NT2/D1 (cell line): Measurements from ENCODE around the gene OR9Q1.

ENCODE experiments used
- DNase-seq: peaks from one replicate; pipeline ENCODE4 v3.0.0-alpha.2; 2011; ENCODE audit warnings: low read depth, low spot score
- H3K27me3 ChIP-seq: 2 replicates; pipeline ENCODE4 v1.6.0; 2011; ENCODE audit warnings: mild to moderate bottlenecking; ENCODE audit not compliant: insufficient read length, insufficient read depth
- H3K36me3 ChIP-seq: 2 replicates; pipeline ENCODE4 v1.6.1; 2011; ENCODE audit warnings: mild to moderate bottlenecking, low read length, mixed read lengths; ENCODE audit not compliant: insufficient read depth, insufficient read length
- H3K4me1 ChIP-seq: 2 replicates; pipeline ENCODE4 v1.5.1; 2011; ENCODE audit not compliant: insufficient read depth, insufficient read length
- H3K4me3 ChIP-seq: 2 replicates; pipeline ENCODE4 v1.5.1; 2011; ENCODE audit warnings: low read depth; ENCODE audit not compliant: insufficient read length
- H3K9ac ChIP-seq: 2 replicates; pipeline ENCODE4 v1.6.0; 2011; ENCODE audit warnings: low read depth; ENCODE audit not compliant: insufficient read length
- H3K9me3 ChIP-seq: 2 replicates; pipeline ENCODE4 v1.5.1; 2011; ENCODE audit warnings: mild to moderate bottlenecking, low read length; ENCODE audit not compliant: insufficient read depth
- SUZ12 ChIP-seq: IDR thresholded peaks from 2 replicates; pipeline ENCODE4 v1.6.1; 2011; ENCODE audit not compliant: insufficient read length, insufficient read depth; ENCODE audit errors: extremely low read depth
- YY1 ChIP-seq: IDR thresholded peaks from 2 replicates; pipeline ENCODE4 v1.6.1; 2011; ENCODE audit not compliant: insufficient read length, insufficient read depth
- ZNF274 ChIP-seq: IDR thresholded peaks from 2 replicates; pipeline ENCODE4 v1.6.1; 2011; ENCODE audit warnings: mild to moderate bottlenecking, low read depth, low read length

The OR9Q1 gene

DNA sequence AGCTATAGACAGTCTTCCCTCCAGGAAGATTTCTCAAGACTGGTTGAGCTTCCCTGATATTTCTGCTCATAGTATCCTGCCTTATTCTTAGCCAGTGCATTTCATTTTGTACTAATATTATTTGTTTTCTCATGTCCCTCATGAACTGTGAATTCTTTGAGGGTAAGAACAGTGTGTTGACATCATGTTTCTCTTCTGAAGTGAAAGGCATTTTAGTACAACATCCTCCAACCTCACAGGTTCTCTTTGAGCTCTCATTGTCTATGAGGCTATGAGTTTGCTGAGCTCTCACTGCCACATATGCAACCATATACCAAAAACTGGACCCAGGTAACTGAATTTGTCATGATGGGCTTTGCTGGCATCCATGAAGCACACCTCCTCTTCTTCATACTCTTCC lies 7.0 kb downstream of the OR9Q1 start, which contains the start of gene OR6Q1:
OR6Q1 (plus strand) TSS at position 301 of the 400 bp plus-strand sequence; CDS start at position 301, 0 bp downstream.
- Histone ChIP-seq H3K9me3 (no peaks in the 10 kb centered on the region), H3K27me3 (no peaks in the 10 kb centered on the region), H3K4me3 (no peak within 1 kb of the TSS), H3K9ac (no peak within 1 kb of the TSS), H3K36me3 (no peaks in the 10 kb centered on the region), H3K4me1 (no peaks in the 10 kb centered on the region)
- no peak for DNase-seq
- TF ChIP-seq YY1 (no peak), ZNF274 (no peak), SUZ12 (no peak)

DNA sequence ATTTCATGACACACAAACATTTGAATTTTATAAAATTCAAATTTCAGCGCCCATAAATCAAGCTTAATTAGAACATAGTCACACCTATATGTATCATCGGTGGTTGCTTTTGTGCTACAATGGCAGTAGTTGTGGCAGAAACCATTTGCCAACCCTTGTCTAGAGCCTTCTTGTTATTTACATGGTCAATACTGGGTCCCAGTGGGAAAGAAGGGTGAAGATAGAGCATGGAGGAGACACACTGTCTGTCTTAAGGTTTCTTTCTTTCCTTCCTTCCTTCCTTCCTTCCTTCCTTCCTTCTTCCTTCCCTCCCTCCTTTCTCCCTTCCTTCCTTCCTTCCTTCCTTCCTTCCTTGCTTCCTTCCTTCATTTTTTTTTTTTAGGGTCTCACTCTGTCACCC lies 10.8 kb downstream of the OR9Q1 start:
- H3K9ac ChIP-seq, result no peak overlapping the region
- no peak for DNase-seq
- TF ChIP-seq SUZ12, result no peak
- no peak for TF ChIP-seq YY1
- no peak for TF ChIP-seq ZNF274
- no peaks in the 10 kb centered on the region for H3K4me1 ChIP-seq
- H3K27me3 ChIP-seq, result no peaks in the 10 kb centered on the region
- H3K4me3 ChIP-seq, result no peak overlapping the region
- no peaks in the 10 kb centered on the region for H3K36me3 ChIP-seq
- peaks cover 8% of the 10 kb centered on the region for H3K9me3 ChIP-seq

DNA sequence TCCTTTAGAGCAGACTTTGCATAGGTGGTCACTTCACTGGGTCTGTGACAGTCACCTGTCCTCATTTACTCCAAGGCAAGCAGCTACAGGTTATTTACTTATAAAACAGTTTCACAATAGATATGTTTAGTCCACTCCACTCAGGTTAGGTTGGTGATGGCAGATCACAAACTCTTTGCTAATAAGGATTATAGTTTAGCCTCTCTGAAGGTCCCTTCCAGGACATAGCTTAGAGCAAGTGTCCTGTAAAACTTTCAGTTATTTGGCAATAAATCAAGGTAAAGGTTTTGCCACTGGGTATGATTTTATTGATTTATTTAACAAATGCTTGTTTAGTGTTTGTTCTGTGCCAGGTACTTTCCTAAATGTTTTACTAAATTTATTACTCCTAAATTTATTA lies 15.9 kb downstream of the OR9Q1 start:
- DNase-seq, result no peak
- H3K4me3 ChIP-seq, result no peak overlapping the region
- H3K9ac ChIP-seq, result no peak overlapping the region
- H3K27me3 ChIP-seq, result no peaks in the 10 kb centered on the region
- no peaks in the 10 kb centered on the region for H3K36me3 ChIP-seq
- H3K4me1 ChIP-seq, result no peaks in the 10 kb centered on the region
- H3K9me3 ChIP-seq, result peaks cover 8% of the 10 kb centered on the region
- TF ChIP-seq SUZ12, result no peak
- no peak for TF ChIP-seq YY1
- no peak for TF ChIP-seq ZNF274

DNA sequence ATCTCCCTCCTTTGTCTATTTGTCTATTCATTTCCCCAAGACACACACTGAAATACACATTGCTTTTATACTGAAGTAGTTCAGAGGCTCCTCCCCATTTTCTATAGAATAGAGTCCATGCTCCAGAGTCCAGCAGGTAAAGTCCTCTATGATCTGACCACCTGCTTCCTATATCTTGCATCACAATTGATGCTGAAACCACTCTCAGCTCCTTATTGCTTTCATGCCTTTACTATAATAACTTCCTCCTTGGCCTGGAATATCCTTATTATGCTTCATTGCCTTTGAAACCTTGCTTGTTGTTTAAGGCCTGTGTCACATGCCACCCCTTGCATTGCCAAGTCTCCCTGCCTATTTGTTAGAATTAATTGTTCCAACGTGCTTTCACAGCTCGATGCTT lies 19.7 kb downstream of the OR9Q1 start:
- H3K27me3 ChIP-seq, result no peaks in the 10 kb centered on the region
- no peaks in the 10 kb centered on the region for H3K9me3 ChIP-seq
- no peak overlapping the region for H3K9ac ChIP-seq
- no peaks in the 10 kb centered on the region for H3K36me3 ChIP-seq
- TF ChIP-seq SUZ12 (no peak), ZNF274 (no peak), YY1 (no peak)
- no peaks in the 10 kb centered on the region for H3K4me1 ChIP-seq
- H3K4me3 ChIP-seq, result no peak overlapping the region
- no peak for DNase-seq

GRCh38 chr11:58046231-58046630 lies 22.6 kb downstream of the OR9Q1 start:
- DNase-seq, result no peak
- no peaks in the 10 kb centered on the region for H3K9me3 ChIP-seq
- TF ChIP-seq ZNF274, result no peak
- TF ChIP-seq YY1, result no peak
- TF ChIP-seq SUZ12, result no peak
- no peaks in the 10 kb centered on the region for H3K4me1 ChIP-seq
- no peaks in the 10 kb centered on the region for H3K27me3 ChIP-seq
- H3K4me3 ChIP-seq, result no peak overlapping the region
- H3K9ac ChIP-seq, result no peak overlapping the region
- no peaks in the 10 kb centered on the region for H3K36me3 ChIP-seq

GRCh38 chr11:58047818-58048217 lies 24.1 kb downstream of the OR9Q1 start:
- Histone ChIP-seq H3K36me3 (no peaks in the 10 kb centered on the region), H3K4me1 (no peaks in the 10 kb centered on the region), H3K27me3 (no peaks in the 10 kb centered on the region), H3K9ac (no peak overlapping the region), H3K4me3 (no peak overlapping the region), H3K9me3 (no peaks in the 10 kb centered on the region)
- TF ChIP-seq ZNF274, result no peak
- TF ChIP-seq SUZ12, result no peak
- no peak for TF ChIP-seq YY1
- DNase-seq, result no peak

DNA sequence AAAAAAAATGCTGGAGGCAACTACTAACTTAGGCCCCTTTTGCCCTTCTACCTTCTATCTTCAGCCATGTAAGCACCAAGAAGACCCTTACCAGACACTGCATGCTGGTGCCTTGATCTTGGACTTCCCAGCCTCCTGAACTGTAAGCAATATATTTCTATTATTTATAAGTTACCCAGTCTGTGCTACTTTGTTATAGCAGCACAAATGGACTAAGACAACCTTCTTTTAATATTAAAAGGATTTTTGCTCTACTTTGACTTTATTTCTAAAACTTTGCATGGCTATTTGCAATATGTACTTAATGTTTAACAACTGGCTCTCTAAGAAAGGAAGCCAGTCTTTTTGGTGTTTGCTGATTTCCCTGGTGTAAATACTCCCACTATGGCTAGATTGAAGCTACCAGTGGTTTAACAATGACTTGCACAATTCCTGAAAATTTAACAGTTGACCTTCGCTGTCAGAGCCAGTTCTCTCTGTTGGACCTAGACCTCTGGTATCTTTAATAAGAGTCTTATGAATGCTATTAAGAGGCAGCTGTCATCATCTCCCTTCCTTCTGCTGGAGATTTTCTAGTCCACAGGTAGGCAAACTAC lies 32.2 kb downstream of the OR9Q1 start:
- no peaks in the 10 kb centered on the region for H3K27me3 ChIP-seq
- H3K9me3 ChIP-seq, result no peaks in the 10 kb centered on the region
- H3K4me1 ChIP-seq, result peaks cover 7% of the 10 kb centered on the region
- TF ChIP-seq YY1, result no peak
- no peak for TF ChIP-seq SUZ12
- TF ChIP-seq ZNF274, result no peak
- H3K4me3 ChIP-seq, result no peak overlapping the region
- no peaks in the 10 kb centered on the region for H3K36me3 ChIP-seq
- no peak overlapping the region for H3K9ac ChIP-seq
- DNase-seq, result no peak

DNA sequence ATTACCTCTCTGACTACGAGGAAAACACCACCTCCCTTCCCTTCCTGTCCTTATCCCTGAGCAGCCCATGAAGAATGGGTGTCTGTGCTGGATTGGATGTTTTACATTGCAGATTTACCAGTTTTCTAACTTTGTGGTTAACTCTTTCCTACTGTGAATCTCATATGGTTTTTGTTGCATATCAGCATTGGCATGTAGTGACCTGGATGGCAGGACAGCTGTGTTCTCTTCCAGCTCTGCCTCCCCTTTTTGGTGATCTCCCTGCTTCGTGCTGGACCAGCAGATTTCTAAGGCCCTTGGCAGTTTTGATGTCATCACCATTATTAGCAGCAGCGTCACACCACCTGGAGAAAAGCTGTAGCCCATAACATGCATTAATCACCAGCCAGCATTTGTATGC lies 33.8 kb downstream of the OR9Q1 start:
- Histone ChIP-seq H3K27me3 (no peaks in the 10 kb centered on the region), H3K4me1 (peaks cover 12% of the 10 kb centered on the region), H3K9ac (no peak overlapping the region)

More for the DNA sequence above, 33.8 kb downstream of the OR9Q1 start:
- H3K4me3 ChIP-seq, result no peak overlapping the region
- no peaks in the 10 kb centered on the region for H3K36me3 ChIP-seq
- DNase-seq, result no peak
- no peaks in the 10 kb centered on the region for H3K9me3 ChIP-seq
- no peak for TF ChIP-seq YY1
- TF ChIP-seq ZNF274, result no peak
- TF ChIP-seq SUZ12, result no peak
